H1 (cell line): Measurements from ENCODE around the gene FAM131C. TPM values are rescaled to one million over a fixed set of nuclear protein-coding genes. Genes with fewer than 3 reads are reported as not detected.

Source experiments
- CTCF ChIA-PET: fragments of 300-600 bp; sonication (Branson Sonifier 250); formaldehyde crosslinking; loops from one replicate; lab custom pipeline; 2021; ENCODE audit not compliant: partially characterized antibody; lab: Charles Lee
- POLR2A ChIA-PET: fragments of 300-600 bp; sonication (Branson Sonifier 250); formaldehyde crosslinking; loops from one replicate; lab custom pipeline; 2021; ENCODE audit warnings: inconsistent platforms; ENCODE audit not compliant: partially characterized antibody; lab: Charles Lee
- DNase-seq, 2 experiments: peaks; one replicate each; pipeline versions ENCODE4 v3.0.0 to v3.0.0-alpha.2; 2010 to 2022; ENCODE audit warnings: low spot score in 2 of 2, low read depth in 1 of 2, mixed read lengths in 1 of 2
- FAIRE-seq: peaks from 2 replicates; lab custom pipeline; 2011; peaks lifted over from hg19 to GRCh38; lab: Jason Lieb, UNC
- H2AFZ ChIP-seq: 2 replicates; pipeline ENCODE4 v1.8.1; 2012; ENCODE audit warnings: low read length, inconsistent platforms
- H2AK5ac ChIP-seq: 2 replicates; pipeline ENCODE4 v1.6.1; 2013; ENCODE audit warnings: low read depth, low read length
- H2BK120ac ChIP-seq: replicated peaks from 2 replicates; pipeline ENCODE3; 2013; ENCODE audit warnings: low read depth, low read length, inconsistent platforms
- H2BK12ac ChIP-seq: 2 replicates; pipeline ENCODE4 v1.6.1; 2013; ENCODE audit warnings: low read depth, low read length
- H2BK15ac ChIP-seq: 2 replicates; pipeline ENCODE4 v1.6.1; 2013; ENCODE audit warnings: low read length
- H2BK20ac ChIP-seq: 2 replicates; pipeline ENCODE4 v1.6.1; 2013; ENCODE audit warnings: low read length
- H2BK5ac ChIP-seq: 2 replicates; pipeline ENCODE4 v1.6.1; 2013; ENCODE audit warnings: low read depth, low read length
- H3K14ac ChIP-seq: 2 replicates; pipeline ENCODE4 v1.6.1; 2013; ENCODE audit warnings: inconsistent platforms; ENCODE audit not compliant: insufficient read length
- H3K18ac ChIP-seq: 2 replicates; pipeline ENCODE4 v1.6.1; 2013; ENCODE audit warnings: low read length; ENCODE audit errors: extremely low read depth
- H3K23ac ChIP-seq: 2 replicates; pipeline ENCODE4 v1.6.1; 2013; ENCODE audit warnings: inconsistent platforms; ENCODE audit not compliant: insufficient read length
- H3K23me2 ChIP-seq: 2 replicates; pipeline ENCODE4 v1.6.1; 2013; ENCODE audit warnings: low read depth, low read length
- H3K27ac ChIP-seq: 2 replicates; pipeline ENCODE4 v1.6.1; 2011; ENCODE audit warnings: low read depth, low read length, inconsistent platforms
- H3K27me3 ChIP-seq, 4 experiments: replicated peaks in 1 of 4; 1 replicate in 1 of 4; 2 replicates in 3 of 4; pipeline versions ENCODE4 v1.6.1 to v1.8.1; 2011 to 2013; ENCODE audit warnings: low read length in 3 of 4, mild to moderate bottlenecking in 3 of 4, inconsistent platforms in 2 of 4, mixed read lengths in 2 of 4, moderate library complexity in 1 of 4; ENCODE audit not compliant: control insufficient read depth in 3 of 4, insufficient read depth in 3 of 4; ENCODE audit errors: extremely low read depth in 1 of 4
- H3K36me3 ChIP-seq, 4 experiments: 2 replicates each; pipeline versions ENCODE4 v1.6.1 to v1.8.1; 2011 to 2013; ENCODE audit warnings: mild to moderate bottlenecking in 4 of 4, low read length in 3 of 4, moderate library complexity in 2 of 4, control low read depth in 1 of 4, inconsistent platforms in 1 of 4; ENCODE audit not compliant: insufficient read depth in 4 of 4, control insufficient read depth in 2 of 4
- H3K4ac ChIP-seq: replicated peaks from 2 replicates; pipeline ENCODE3; 2013; ENCODE audit warnings: low read length, low read depth, mixed read lengths, inconsistent platforms; ENCODE audit not compliant: insufficient read length
- H3K4me1 ChIP-seq, 4 experiments: replicated peaks in 1 of 4; 1 replicate in 1 of 4; 2 replicates in 3 of 4; pipeline versions ENCODE4 v1.6.1 to v1.8.1; 2011 to 2013; ENCODE audit warnings: low read length in 3 of 4, inconsistent platforms in 2 of 4, mixed read lengths in 1 of 4; ENCODE audit not compliant: insufficient read depth in 4 of 4, control insufficient read depth in 3 of 4
- H3K4me2 ChIP-seq, 2 experiments: 2 replicates each; pipeline versions ENCODE4 v1.6.1 to v1.8.1; 2011 to 2013; ENCODE audit warnings: low read depth in 2 of 2, low read length in 2 of 2, control low read depth in 1 of 2, inconsistent platforms in 1 of 2, mild to moderate bottlenecking in 1 of 2; ENCODE audit not compliant: insufficient read depth in 1 of 2
- H3K4me3 ChIP-seq, 4 experiments: fragments of 200-600, 300-600 bp in 1 of 4; sonication (generic), shearing (Covaris generic), sonication (Bioruptor Twin) in 1 of 4; 2 replicates each; pipeline versions ENCODE4 v1.5.1 to v1.8.1; 2011 to 2016; ENCODE audit warnings: low read length in 4 of 4, low read depth in 3 of 4, control low read depth in 2 of 4, inconsistent platforms in 2 of 4, mild to moderate bottlenecking in 2 of 4, mixed read lengths in 1 of 4, moderate library complexity in 1 of 4; ENCODE audit not compliant: insufficient read depth in 2 of 4; ENCODE audit errors: extremely low read depth in 1 of 4
- H3K56ac ChIP-seq: replicated peaks from 2 replicates; pipeline ENCODE3; 2013; ENCODE audit warnings: low read depth, mild to moderate bottlenecking, mixed read lengths, low read length, inconsistent platforms; ENCODE audit not compliant: insufficient read length
- H3K79me1 ChIP-seq: 2 replicates; pipeline ENCODE4 v1.6.1; 2013; ENCODE audit warnings: low read depth, low read length, control low read depth
- H3K79me2 ChIP-seq, 2 experiments: 2 replicates each; pipeline versions ENCODE4 v1.6.1 to v1.8.1; 2012 to 2013; ENCODE audit warnings: low read length in 2 of 2, mild to moderate bottlenecking in 2 of 2, inconsistent platforms in 1 of 2; ENCODE audit not compliant: insufficient read depth in 2 of 2, control insufficient read depth in 1 of 2
- H3K9ac ChIP-seq, 4 experiments: replicated peaks in 1 of 4; 1 replicate in 1 of 4; 2 replicates in 3 of 4; pipeline versions ENCODE4 v1.6.1 to v1.8.1; 2011 to 2013; ENCODE audit warnings: low read depth in 3 of 4, low read length in 3 of 4, control low read depth in 2 of 4, mild to moderate bottlenecking in 2 of 4, moderate library complexity in 2 of 4, inconsistent platforms in 1 of 4; ENCODE audit errors: extremely low read depth in 1 of 4
- H3K9me3 ChIP-seq, 2 experiments: 2 replicates each; pipeline versions ENCODE4 v1.6.1 to v1.8.1; 2012 to 2013; ENCODE audit warnings: mild to moderate bottlenecking in 2 of 2, moderate library complexity in 2 of 2, control low read depth in 1 of 2, inconsistent platforms in 1 of 2, low read depth in 1 of 2, low read length in 1 of 2, mixed read lengths in 1 of 2; ENCODE audit not compliant: insufficient read depth in 2 of 2
- H4K20me1 ChIP-seq, 2 experiments: replicated peaks in 1 of 2; 2 replicates each; pipeline versions ENCODE3 to v1.8.1; 2011 to 2013; ENCODE audit warnings: inconsistent platforms in 2 of 2, low read length in 2 of 2, mild to moderate bottlenecking in 1 of 2; ENCODE audit not compliant: insufficient read depth in 2 of 2, control insufficient read depth in 1 of 2
- H4K5ac ChIP-seq: 2 replicates; pipeline ENCODE4 v1.6.1; 2013; ENCODE audit warnings: low read length, low read depth, mixed read lengths, inconsistent platforms; ENCODE audit not compliant: insufficient read length
- H4K8ac ChIP-seq: 2 replicates; pipeline ENCODE4 v1.8.0; 2013; ENCODE audit warnings: mild to moderate bottlenecking, moderate library complexity, low read length, inconsistent platforms; ENCODE audit not compliant: insufficient read depth; ENCODE audit errors: extremely low read depth
- H4K91ac ChIP-seq: replicated peaks from 2 replicates; pipeline ENCODE3; 2013; ENCODE audit warnings: low read length, mixed read lengths, inconsistent platforms; ENCODE audit not compliant: insufficient read length
- HDAC2 ChIP-seq, 2 experiments: fragments of 300-600 bp in 1 of 2; sonication (generic) in 1 of 2; IDR thresholded peaks; 2 replicates each; pipeline ENCODE4 v1.6.1; 2011 to 2012; ENCODE audit warnings: low read depth in 2 of 2, low read length in 2 of 2, mild to moderate bottlenecking in 2 of 2, moderate library complexity in 2 of 2, borderline replicate concordance in 1 of 2, inconsistent platforms in 1 of 2
- TEAD4 ChIP-seq: IDR thresholded peaks from 2 replicates; pipeline ENCODE4 v1.6.1; 2012; ENCODE audit warnings: low read depth, low read length, inconsistent platforms, mixed read lengths
- WGBS, 2 experiments: shearing (Covaris generic) in 1 of 2; methylation state at CpG; one replicate each; pipeline versions ENCODE4 v1.1.6 to v1.1.7; 2013 to 2015; ENCODE audit warnings: low lambda C conversion rate in 2 of 2, mixed read lengths in 2 of 2, inconsistent platforms in 1 of 2, low coverage in 1 of 2, missing lambda C conversion rate in 1 of 2; ENCODE audit not compliant: insufficient replicate concordance in 2 of 2, insufficient coverage in 1 of 2, insufficient read length in 1 of 2; ENCODE audit errors: extremely low coverage in 1 of 2, missing lambda C conversion rate in 1 of 2; 5-methylcytosine and 5-hydroxymethylcytosine counted together
- polyA plus RNA-seq, 7 experiments: library from polyadenylated mRNA; depleted of rRNA in 3 of 7; stranded (reverse) in 5 of 7; unstranded in 2 of 7; fragments of >200 nt in 5 of 7; fragments of 200-250 nt in 2 of 7; gene quantifications; 1 replicate in 5 of 7; 2 replicates in 1 of 7; 4 replicates in 1 of 7; pipeline versions ENCODE4 v1.2.1 to v1.2.3, GENCODE V29; 2011 to 2013; ENCODE audit warnings: missing spikeins in 2 of 7, mixed read lengths in 2 of 7
- total RNA-seq: library from RNA; stranded (reverse); fragmentation: NEBNext Ultra II Directional; extraction: Animal tissue kit (Norgen Biotek cat#: 25700); gene quantifications from 2 replicates; pipeline ENCODE4 v1.2.1, GENCODE V29; 2021

FAM131C gene
- total and polyA plus RNA-seq, 2 of the 8 experiments (the other 6 are each of a cell fraction or from before 2014, with no cell fraction given): 0.73 to 0.78 TPM

DNA sequence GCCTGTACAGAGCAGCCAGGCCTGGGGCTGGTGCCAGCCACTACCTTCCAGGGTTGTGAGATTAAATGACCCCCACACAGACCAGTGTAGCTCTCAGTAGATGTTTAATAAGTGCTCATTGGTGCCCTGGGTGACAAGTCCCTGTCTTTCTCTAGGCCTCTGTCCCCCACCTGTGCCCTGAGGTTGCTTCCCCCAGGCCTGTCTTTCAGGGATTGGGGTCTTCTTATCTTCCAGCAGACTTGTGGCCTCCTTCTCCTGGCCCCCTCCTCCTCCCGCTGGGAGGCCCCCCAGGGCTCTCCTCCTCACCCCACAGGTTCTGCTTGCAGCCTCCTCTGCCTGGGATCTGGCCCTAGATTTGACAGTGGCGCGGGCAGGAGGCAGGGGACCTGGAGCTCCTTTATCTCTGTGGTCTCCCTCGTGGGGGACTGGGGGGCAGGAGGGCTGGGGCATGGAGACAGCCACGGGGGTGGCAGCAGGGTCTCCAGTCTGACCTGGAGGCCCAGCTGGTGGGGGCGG lies 42.1 kb upstream of the FAM131C start:
- peak overlapping the region; percentile 74; the same call in 1 of the 2 replicates for H2BK20ac ChIP-seq
- H3K9me3 ChIP-seq: no peaks in the 10 kb centered on the region
- H3K4me2 ChIP-seq: peak overlapping the region; percentile 29 to 47; a peak in 3 of 4 replicates
- peak overlapping the region; percentile 82 for H4K91ac ChIP-seq
- DNase-seq: no peak
- 21% methylated on average over 4 of the region's 6 CpGs; no CpG with 5 or more reads in 1 of the 2 experiments for WGBS, 2 experiments
- peaks cover 20 to 47% (median 31%) of the 10 kb centered on the region in 4 experiments for H3K4me1 ChIP-seq
- H4K5ac ChIP-seq: peak overlapping the region; percentile 59
- peak overlapping the region; percentile 87; the same call in 1 of the 2 replicates for H2BK5ac ChIP-seq
- peak overlapping the region; percentile 90 for H2BK120ac ChIP-seq
- H3K4ac ChIP-seq: peak overlapping the region; percentile 59
- peak overlapping the region; percentile 90 for H2BK12ac ChIP-seq
- H3K36me3 ChIP-seq: no peaks in the 10 kb centered on the region
- H3K56ac ChIP-seq: peak overlapping the region; percentile 24
- H4K8ac ChIP-seq: peak overlapping the region; percentile 82; the same call in 1 of the 2 replicates
- H3K79me1 ChIP-seq: no peaks in the 10 kb centered on the region; the same call in 1 of the 2 replicates
- H3K9ac ChIP-seq: no peak overlapping the region
- TF ChIP-seq HDAC2 (IDR thresholded peaks at IDR 0.05; ENCODE audit: borderline replicate concordance in 1 of 2, low read depth in 2 of 2, low read length in 2 of 2) (0 out of 4 replicates have a peak, but pooled peaks of 1 of the 2 experiments have one; percentile 22), TEAD4 (no peak)
- H2AFZ ChIP-seq: no peak overlapping the region
- H2AK5ac ChIP-seq: 0 out of 2 replicates have a peak overlapping the region, but pooled peaks have one; percentile 32
- CTCF ChIA-PET: interaction anchor here (1.1 to 31.3 kb wide), 3 partner anchors 34 to 74 kb away, joined by 3 to 522 read pairs (median 11); partner anchors contain the start of gene FAM131C
- H3K27ac ChIP-seq: peak overlapping the region; percentile 43; the same call in 1 of the 2 replicates
- POLR2A ChIA-PET: interaction anchor here (0.9 to 3.2 kb wide), 7 partner anchors 10 to 59 kb away, joined by 3 to 11 read pairs (median 3); partner anchors contain the start of gene EPHA2
- no peaks in the 10 kb centered on the region for H4K20me1 ChIP-seq
- H3K23ac ChIP-seq: no peak overlapping the region
- peak overlapping the region; percentile 95 for H3K18ac ChIP-seq
- H3K4me3 ChIP-seq: peak overlapping the region in 1 of 4 experiments; percentile 32; a peak in 3 of 8 replicates
- no peaks in the 10 kb centered on the region for H3K79me2 ChIP-seq
- no peak for FAIRE-seq
- H2BK15ac ChIP-seq: no peak overlapping the region
- H3K27me3 ChIP-seq: no peaks in the 10 kb centered on the region
- H3K23me2 ChIP-seq: no peaks in the 10 kb centered on the region; the same call in 1 of the 2 replicates
- H3K14ac ChIP-seq: no peak overlapping the region
